Hepatocyte (in vitro differentiated cells): Measurements from ENCODE around the gene CCDC148.

Experiments used
- EZH2 ChIP-seq: fragments of 200-600 bp; sonication (generic); IDR thresholded peaks from 2 replicates; pipeline ENCODE4 v1.6.1; 2016; ENCODE audit warnings: antibody characterized with exemption, mild to moderate bottlenecking, borderline replicate concordance
- EZH2phosphoT487 ChIP-seq: fragments of 200-600 bp; sonication (generic); IDR thresholded peaks from one replicate; pipeline ENCODE4 v1.6.1; 2018; ENCODE audit warnings: antibody characterized with exemption, mild to moderate bottlenecking, low read depth, moderate library complexity; ENCODE audit not compliant: unreplicated experiment, severe bottlenecking
- TF ChIP-seq, protein P1 (sequence below): fragments of 200-600 bp; sonication (generic); IDR thresholded peaks from 2 replicates; pipeline ENCODE4 v1.5.1; 2016; ENCODE audit warnings: antibody characterized with exemption, mild to moderate bottlenecking; ENCODE audit not compliant: poor library complexity

DNA sequence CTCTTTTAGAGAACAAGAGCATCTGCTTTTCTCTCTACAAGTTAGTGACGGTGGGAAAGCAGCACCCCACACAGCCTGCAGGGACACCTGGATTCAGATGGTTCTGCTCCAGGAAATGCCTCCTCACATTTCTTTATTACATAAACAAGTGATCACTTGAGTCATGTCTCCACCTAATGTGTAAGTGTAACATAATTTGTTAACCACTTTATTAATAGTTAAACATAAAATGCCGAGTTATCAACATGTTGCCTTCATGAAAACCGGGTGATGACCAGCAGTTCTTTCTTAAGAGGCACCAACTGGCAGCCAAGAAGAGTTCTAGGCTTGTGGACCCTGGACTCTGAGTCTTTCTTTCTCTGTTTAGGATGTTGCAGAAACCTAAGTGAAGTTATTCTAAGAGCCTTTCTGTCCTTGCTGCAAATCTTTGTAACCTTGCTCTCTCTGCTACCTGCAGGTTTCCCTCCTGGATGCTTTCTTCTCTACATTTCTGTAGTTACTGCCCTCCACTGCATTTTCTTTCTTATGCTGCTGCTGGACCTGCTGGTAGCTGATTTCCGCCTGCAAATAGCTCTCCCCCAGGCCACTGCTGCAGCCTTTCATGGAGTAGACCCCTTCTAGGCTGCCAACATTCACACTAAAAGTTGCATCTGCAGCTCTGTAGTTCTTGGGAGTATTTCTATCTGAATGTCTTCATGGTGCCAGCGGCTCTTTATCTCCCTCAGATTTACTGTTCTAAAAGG is 330.6 kb downstream of the CCDC148 start:
- TF ChIP-seq, protein P1, sequence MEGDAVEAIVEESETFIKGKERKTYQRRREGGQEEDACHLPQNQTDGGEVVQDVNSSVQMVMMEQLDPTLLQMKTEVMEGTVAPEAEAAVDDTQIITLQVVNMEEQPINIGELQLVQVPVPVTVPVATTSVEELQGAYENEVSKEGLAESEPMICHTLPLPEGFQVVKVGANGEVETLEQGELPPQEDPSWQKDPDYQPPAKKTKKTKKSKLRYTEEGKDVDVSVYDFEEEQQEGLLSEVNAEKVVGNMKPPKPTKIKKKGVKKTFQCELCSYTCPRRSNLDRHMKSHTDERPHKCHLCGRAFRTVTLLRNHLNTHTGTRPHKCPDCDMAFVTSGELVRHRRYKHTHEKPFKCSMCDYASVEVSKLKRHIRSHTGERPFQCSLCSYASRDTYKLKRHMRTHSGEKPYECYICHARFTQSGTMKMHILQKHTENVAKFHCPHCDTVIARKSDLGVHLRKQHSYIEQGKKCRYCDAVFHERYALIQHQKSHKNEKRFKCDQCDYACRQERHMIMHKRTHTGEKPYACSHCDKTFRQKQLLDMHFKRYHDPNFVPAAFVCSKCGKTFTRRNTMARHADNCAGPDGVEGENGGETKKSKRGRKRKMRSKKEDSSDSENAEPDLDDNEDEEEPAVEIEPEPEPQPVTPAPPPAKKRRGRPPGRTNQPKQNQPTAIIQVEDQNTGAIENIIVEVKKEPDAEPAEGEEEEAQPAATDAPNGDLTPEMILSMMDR = no peak
- TF ChIP-seq EZH2 = no peak
- no peak for TF ChIP-seq EZH2phosphoT487
